Pancreas (tissue), 10 donors: Measurements from ENCODE around the gene MSI2. TPM values are rescaled to one million over a fixed set of nuclear protein-coding genes. Genes with fewer than 3 reads are reported as not detected.

Experiments
- ATAC-seq, 4 donors: fragments of 200-7000 bp; cut with Tn5 transposase; one replicate each; pipeline versions ENCODE4 v1.8.0 to v1.9.1; 2020; ENCODE audit warnings: mild to moderate bottlenecking in 4 of 4, moderate library complexity in 4 of 4
- DNase-seq, 6 donors: peaks; one replicate each; pipeline ENCODE4 v3.0.0-alpha.2; 2020
- FAIRE-seq: peaks from 2 replicates; lab custom pipeline; 2012; peaks lifted over from hg19 to GRCh38; lab: Jason Lieb, UNC
- H3K27ac ChIP-seq, 4 donors: fragments of 200-600 bp; sonication (generic); 1 replicate in 3 of 4; 2 replicates in 1 of 4; pipeline versions ENCODE4 v1.5.0 to v1.8.0; 2020
- H3K27me3 ChIP-seq, 4 donors: fragments of 200-600 bp; one replicate each; pipeline ENCODE4 v1.8.0; 2021
- H3K36me3 ChIP-seq, 3 donors: fragments of 200-600 bp; sonication (generic) in 1 of 3; one replicate each; pipeline versions ENCODE4 v1.5.0 to v1.8.0; 2020 to 2021
- H3K4me1 ChIP-seq, 3 donors: fragments of 200-600 bp; one replicate each; pipeline ENCODE4 v1.8.0; 2021
- H3K4me3 ChIP-seq, 4 donors: fragments of 200-600 bp; sonication (generic) in 2 of 4; one replicate each; pipeline versions ENCODE4 v1.5.0 to v1.8.0; 2020 to 2021
- H3K9me3 ChIP-seq, 4 donors: fragments of 200-600 bp; one replicate each; pipeline ENCODE4 v1.8.0; 2021
- WGBS, 2 donors: extraction: QIAGEN DNeasy Blood & Tissue Kit; methylation state at CpG; one replicate each; pipeline ENCODE4 v1.1.7; 2013; 5-methylcytosine and 5-hydroxymethylcytosine counted together
- intact Hi-C, 3 donors: fragments of 100-400 bp; cut with DNase I; formaldehyde crosslinking; loops; one replicate each; pipeline versions ENCODE4 v1.11.1 to v1.14.2; 2022
- polyA plus RNA-seq, 2 donors: library from polyadenylated mRNA; stranded (reverse); fragments of 200-250 nt; gene quantifications; one replicate each; pipeline ENCODE4 v1.2.3, GENCODE V29; 2013
- total RNA-seq, 6 donors: library from RNA; stranded (reverse); fragmentation: NEBNext Ultra II Directional in 4 of 6; extraction: Animal tissue kit (Norgen Biotek cat#: 25700) in 4 of 6; gene quantifications; one replicate each; pipeline versions ENCODE4 v1.2.1 to v1.2.4, GENCODE V29; 2021 to 2023
- TF ChIP-seq, protein P1 (sequence below), 4 donors: fragments of 200-600 bp; sonication (generic) in 3 of 4; IDR thresholded peaks; one replicate each; pipeline versions ENCODE4 v1.5.0 to v1.8.0; 2021; ENCODE audit warnings: antibody characterized with exemption in 4 of 4
- donor health status: healthy with polysubstance abuse.
- donor health status: DM: no; HTN: no; CAD: no; lungs with moderate emphysema.
- donor health status: DM: no; HTN: no; CAD: no.
- donor health status: control.
- donor health status: control.
- donor health status: Bipolar disorder and iron deficiency.
- donor health status: DM: yes; HTN: yes; CAD: no.
- donor health status: DM: no; HTN: no; CAD: no.
- donor health status: DM: no; HTN: no; CAD: no.
- donor health status: DM: yes; HTN: yes; CAD: no.

The MSI2 gene
- total and polyA plus RNA-seq, 8 donors, result 10.4 to 48.9 (median 30.1) TPM

DNA sequence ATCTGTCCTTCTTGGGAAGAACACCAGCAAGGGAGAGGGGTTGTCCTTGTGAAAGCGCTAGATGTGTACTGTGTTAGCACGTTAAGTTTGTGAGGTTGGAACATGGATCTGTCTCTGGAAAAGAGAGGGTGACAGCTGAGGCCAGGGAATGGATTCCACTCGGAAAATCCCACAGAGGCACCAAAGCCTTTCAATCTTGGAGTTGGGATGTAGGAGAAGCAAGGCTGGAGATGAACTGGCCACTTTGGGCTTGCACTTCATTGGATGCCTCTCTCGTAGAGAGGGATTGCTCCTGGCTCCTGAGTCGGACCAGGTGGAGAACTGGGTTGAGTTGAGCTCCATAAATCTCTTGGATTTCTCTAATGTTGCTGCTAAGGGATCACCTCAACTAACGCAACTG, 421.5 kb downstream of the MSI2 start:
- ATAC-seq (no peak), DNase-seq (no peak), FAIRE-seq (no peak)
- H3K27ac ChIP-seq, result no peak overlapping the region
- H3K4me3 ChIP-seq, result no peak overlapping the region
- intact Hi-C loops, result loop anchor here in 1 of 3 donors (10.0 kb wide), 1 partner anchor 433 kb away; no protein-coding TSS in a partner anchor
- no peaks in the 10 kb centered on the region for H3K9me3 ChIP-seq
- no peaks in the 10 kb centered on the region for H3K36me3 ChIP-seq
- TF ChIP-seq, protein P1, sequence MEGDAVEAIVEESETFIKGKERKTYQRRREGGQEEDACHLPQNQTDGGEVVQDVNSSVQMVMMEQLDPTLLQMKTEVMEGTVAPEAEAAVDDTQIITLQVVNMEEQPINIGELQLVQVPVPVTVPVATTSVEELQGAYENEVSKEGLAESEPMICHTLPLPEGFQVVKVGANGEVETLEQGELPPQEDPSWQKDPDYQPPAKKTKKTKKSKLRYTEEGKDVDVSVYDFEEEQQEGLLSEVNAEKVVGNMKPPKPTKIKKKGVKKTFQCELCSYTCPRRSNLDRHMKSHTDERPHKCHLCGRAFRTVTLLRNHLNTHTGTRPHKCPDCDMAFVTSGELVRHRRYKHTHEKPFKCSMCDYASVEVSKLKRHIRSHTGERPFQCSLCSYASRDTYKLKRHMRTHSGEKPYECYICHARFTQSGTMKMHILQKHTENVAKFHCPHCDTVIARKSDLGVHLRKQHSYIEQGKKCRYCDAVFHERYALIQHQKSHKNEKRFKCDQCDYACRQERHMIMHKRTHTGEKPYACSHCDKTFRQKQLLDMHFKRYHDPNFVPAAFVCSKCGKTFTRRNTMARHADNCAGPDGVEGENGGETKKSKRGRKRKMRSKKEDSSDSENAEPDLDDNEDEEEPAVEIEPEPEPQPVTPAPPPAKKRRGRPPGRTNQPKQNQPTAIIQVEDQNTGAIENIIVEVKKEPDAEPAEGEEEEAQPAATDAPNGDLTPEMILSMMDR (IDR thresholded peaks at IDR 0.05), result no peak
- no peaks in the 10 kb centered on the region for H3K4me1 ChIP-seq
- WGBS, 2 donors, result 92 to 97% methylated on average over 6 of the region's 6 CpGs
- H3K27me3 ChIP-seq, result no peaks in the 10 kb centered on the region

DNA sequence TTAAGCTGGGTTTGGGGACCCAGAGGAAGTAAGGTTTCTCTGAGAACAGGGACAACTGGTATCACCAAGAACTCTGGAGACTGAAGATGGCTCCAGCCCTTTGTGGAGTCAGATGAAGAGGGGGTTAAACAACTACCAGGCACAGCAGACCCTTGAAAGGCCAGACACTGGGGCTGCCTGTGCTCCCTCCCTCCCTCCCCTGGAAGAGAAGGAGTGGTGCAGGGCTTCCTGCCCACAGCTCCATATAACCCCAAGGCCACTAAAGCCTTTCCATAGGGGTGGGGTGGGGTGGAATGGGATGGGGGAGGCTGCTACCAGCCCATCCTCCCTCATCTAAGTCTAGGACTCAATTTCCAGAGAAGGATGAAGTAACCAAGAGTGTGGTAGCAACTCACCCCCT, 422.1 kb downstream of the MSI2 start:
- no peaks in the 10 kb centered on the region for H3K27me3 ChIP-seq
- intact Hi-C loops, result loop anchor here in 1 of 3 donors (10.0 kb wide), 1 partner anchor 434 kb away; no protein-coding TSS in a partner anchor
- no peak for ATAC-seq
- no peak for FAIRE-seq
- H3K4me3 ChIP-seq, result no peak overlapping the region
- H3K36me3 ChIP-seq, result no peaks in the 10 kb centered on the region
- no peaks in the 10 kb centered on the region for H3K9me3 ChIP-seq
- H3K4me1 ChIP-seq, result no peaks in the 10 kb centered on the region
- H3K27ac ChIP-seq, result no peak overlapping the region
- DNase-seq, result no peak
- TF ChIP-seq, protein P1 (IDR thresholded peaks at IDR 0.05), result no peak

DNA sequence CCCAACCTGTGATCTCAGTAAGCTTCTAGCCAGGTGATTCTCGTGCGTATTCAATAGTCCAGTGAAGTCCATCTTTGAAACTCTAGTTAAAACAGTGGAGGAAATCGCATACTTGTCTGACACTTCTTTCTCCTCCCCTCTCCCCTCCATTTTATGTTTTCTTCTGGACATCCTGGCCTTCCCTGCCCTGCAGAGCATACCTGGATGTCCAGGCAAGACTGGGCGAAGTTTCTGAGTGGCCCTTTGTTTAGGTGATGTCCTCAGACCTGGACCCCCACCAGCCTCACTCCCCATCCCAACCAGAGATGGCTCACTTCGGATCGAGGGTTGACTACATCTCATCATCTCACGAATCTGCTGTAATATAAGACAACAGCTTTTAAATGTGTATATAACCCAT, 423.0 kb downstream of the MSI2 start:
- H3K27me3 ChIP-seq, result no peaks in the 10 kb centered on the region
- FAIRE-seq, result no peak
- H3K27ac ChIP-seq, result no peak overlapping the region
- ATAC-seq, result no peak
- DNase-seq, result no peak
- TF ChIP-seq, protein P1 (IDR thresholded peaks at IDR 0.05), result no peak
- no peaks in the 10 kb centered on the region for H3K9me3 ChIP-seq
- H3K4me3 ChIP-seq, result no peak overlapping the region
- no peaks in the 10 kb centered on the region for H3K36me3 ChIP-seq
- no peaks in the 10 kb centered on the region for H3K4me1 ChIP-seq
- WGBS, 2 donors, result 84 to 86% methylated on average over 7 of the region's 7 CpGs
- intact Hi-C loops, result loop anchor here in 1 of 3 donors (10.0 kb wide), 1 partner anchor 435 kb away; no protein-coding TSS in a partner anchor

DNA sequence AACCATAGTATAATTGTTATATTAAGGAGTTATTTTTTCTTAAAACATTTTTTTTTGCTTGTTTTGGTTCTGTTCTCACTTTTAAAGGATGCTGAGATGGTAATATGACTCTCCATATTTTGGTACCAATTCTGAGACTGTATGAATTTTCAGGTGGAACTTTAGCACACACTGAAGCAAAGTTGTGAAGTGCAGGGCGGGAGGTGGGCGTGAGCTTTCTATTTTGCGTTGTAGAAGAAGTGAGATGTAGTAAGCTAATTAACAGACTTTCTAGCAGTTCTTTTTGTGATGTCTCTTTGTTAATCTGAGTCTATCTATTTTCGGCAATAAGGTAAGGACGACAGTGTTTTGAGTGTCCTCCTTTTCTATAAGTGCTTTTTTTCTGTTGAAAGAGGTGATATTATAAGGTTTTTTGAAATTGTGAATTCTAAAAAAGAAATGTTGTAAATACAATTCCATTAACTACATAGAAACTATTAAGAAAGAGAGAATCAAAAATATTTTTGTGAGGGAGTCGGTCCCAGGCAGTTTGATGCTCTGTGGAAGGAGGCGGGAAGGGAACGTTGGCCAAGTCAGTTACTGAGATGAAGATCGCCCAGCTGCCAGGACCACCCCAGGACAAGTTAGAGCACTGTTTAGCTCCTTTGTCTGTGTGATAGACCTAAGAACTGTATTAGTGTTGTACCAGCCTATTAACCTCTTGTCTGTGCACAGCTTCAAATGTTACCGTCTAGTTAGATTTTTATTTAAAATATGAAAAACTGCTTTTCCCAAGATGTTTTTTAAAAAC, 423.8 kb downstream of the MSI2 start:
- DNase-seq (no peak), ATAC-seq (no peak), FAIRE-seq (no peak)
- H3K4me3 ChIP-seq, result no peak overlapping the region
- TF ChIP-seq, protein P1 (IDR thresholded peaks at IDR 0.05), result no peak
- intact Hi-C loops, result loop anchor here in 1 of 3 donors (10.0 kb wide), 1 partner anchor 435 kb away; no protein-coding TSS in a partner anchor
- no peaks in the 10 kb centered on the region for H3K27me3 ChIP-seq
- H3K36me3 ChIP-seq, result no peaks in the 10 kb centered on the region
- no peak overlapping the region for H3K27ac ChIP-seq
- no peaks in the 10 kb centered on the region for H3K4me1 ChIP-seq
- WGBS, 2 donors, result 90 to 93% methylated on average over 10 of the region's 10 CpGs
- no peaks in the 10 kb centered on the region for H3K9me3 ChIP-seq

DNA sequence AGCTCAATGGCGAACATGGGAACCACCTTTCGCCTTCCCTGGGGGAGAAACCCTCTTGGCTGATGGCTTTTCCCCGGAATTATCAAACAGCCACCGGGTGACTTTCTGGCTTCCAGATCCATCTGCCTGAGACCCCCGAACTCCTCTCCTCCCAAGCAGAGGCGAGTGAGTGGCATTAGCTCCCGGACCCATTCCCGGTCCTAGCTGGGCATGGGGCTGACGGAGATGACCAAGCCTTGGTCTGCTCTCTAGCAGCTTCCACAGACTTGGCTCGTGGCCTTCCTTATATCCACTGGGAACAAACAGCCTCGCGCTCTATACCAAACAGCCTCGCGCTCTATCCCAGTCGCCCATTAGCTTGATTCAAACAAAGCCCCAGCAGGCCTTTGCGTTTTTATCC, 426.4 kb downstream of the MSI2 start:
- H3K4me1 ChIP-seq, result no peaks in the 10 kb centered on the region
- H3K27me3 ChIP-seq, result no peaks in the 10 kb centered on the region
- H3K9me3 ChIP-seq, result no peaks in the 10 kb centered on the region
- no peaks in the 10 kb centered on the region for H3K36me3 ChIP-seq
- FAIRE-seq (no peak), DNase-seq (no peak), ATAC-seq (no peak)
- H3K27ac ChIP-seq, result no peak overlapping the region
- 95 to 96% methylated on average over 16 of the region's 16 CpGs for WGBS, 2 donors
- intact Hi-C loops, result no loop called here
- TF ChIP-seq, protein P1 (IDR thresholded peaks at IDR 0.05), result no peak
- H3K4me3 ChIP-seq, result no peak overlapping the region
